Fibroblast of lung (primary cell): ENCODE measurements around the gene TTC39B.

Source experiments
- EZH2 ChIP-seq: IDR thresholded peaks from 2 replicates; pipeline ENCODE4 v1.5.1; 2012; ENCODE audit warnings: low read length, control low read depth, mild to moderate bottlenecking; ENCODE audit errors: missing control alignments
- TF ChIP-seq, protein P1 (sequence below), 2 donors: IDR thresholded peaks in 1 of 2; conservative IDR thresholded peaks in 1 of 2; 1 replicate in 1 of 2; 2 replicates in 1 of 2; pipeline ENCODE4 v1.5.1; 2011 to 2012; ENCODE audit warnings: low read length in 2 of 2, control low read depth in 1 of 2, inconsistent platforms in 1 of 2, low read depth in 1 of 2, mild to moderate bottlenecking in 1 of 2

DNA sequence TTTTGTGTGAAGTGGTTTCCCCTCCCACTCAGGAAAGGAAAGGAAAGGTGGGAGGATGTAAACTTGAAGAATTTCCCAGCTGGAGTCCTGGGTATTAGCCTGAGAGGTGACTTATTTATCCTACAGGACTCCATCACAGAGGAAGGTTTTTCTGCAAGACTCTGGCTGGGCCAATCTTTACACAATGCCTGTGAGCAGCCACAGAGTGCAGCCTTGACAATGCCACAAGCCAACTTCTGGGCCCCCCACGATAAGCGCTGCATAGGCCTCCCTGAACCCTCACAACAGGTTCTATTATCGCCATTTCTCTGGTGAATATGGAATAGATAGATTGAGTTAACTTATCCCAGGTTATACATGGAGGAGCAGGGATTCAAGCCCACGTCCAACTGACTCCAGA is 12.4 kb downstream of the TTC39B start:
- TF ChIP-seq, protein P1, sequence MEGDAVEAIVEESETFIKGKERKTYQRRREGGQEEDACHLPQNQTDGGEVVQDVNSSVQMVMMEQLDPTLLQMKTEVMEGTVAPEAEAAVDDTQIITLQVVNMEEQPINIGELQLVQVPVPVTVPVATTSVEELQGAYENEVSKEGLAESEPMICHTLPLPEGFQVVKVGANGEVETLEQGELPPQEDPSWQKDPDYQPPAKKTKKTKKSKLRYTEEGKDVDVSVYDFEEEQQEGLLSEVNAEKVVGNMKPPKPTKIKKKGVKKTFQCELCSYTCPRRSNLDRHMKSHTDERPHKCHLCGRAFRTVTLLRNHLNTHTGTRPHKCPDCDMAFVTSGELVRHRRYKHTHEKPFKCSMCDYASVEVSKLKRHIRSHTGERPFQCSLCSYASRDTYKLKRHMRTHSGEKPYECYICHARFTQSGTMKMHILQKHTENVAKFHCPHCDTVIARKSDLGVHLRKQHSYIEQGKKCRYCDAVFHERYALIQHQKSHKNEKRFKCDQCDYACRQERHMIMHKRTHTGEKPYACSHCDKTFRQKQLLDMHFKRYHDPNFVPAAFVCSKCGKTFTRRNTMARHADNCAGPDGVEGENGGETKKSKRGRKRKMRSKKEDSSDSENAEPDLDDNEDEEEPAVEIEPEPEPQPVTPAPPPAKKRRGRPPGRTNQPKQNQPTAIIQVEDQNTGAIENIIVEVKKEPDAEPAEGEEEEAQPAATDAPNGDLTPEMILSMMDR (conservative IDR thresholded peaks at IDR 0.05 in 1 of 2, IDR thresholded peaks at IDR 0.05 in 1 of 2; ENCODE audit: low read depth in 1 of 2, low read length in 2 of 2), result no peak
- no peak for TF ChIP-seq EZH2
